HCEC 1CT (cell line): Measurements from ENCODE around the gene CNR2.
"Not testable (repeated sequence)": the region's sequence is repeated elsewhere in the genome, so short reads cannot be mapped to it uniquely, and the experiment has no call there.

Source experiments
- DNase-seq: peaks from one replicate; pipeline ENCODE4 v3.0.0-alpha.2; 2017

Gene CNR2

GRCh38 chr1:23916209-23917131, 3.3 kb upstream of the CNR2 start:
- DNase-seq, result peak; percentile 43

DNA sequence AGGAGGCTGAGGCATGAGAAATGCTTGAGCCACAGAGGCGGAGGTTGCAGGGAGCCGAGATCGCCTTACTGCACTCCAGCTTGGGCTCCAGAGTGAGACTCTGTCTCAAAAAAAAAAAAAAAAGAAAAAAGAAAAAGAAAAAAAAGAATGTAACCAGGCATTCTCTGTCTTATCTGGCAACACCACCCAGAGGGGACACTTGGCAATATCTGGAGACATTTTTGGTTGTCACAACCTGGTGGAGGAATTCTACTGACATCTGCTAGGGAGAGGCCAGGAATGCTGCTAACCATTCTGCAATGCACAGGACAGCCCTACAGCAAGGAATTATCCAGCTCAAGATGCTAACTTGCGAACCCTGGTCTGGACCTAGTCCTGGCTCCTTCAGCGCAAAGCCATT, 2.3 kb upstream of the CNR2 start:
- no peak for DNase-seq

DNA sequence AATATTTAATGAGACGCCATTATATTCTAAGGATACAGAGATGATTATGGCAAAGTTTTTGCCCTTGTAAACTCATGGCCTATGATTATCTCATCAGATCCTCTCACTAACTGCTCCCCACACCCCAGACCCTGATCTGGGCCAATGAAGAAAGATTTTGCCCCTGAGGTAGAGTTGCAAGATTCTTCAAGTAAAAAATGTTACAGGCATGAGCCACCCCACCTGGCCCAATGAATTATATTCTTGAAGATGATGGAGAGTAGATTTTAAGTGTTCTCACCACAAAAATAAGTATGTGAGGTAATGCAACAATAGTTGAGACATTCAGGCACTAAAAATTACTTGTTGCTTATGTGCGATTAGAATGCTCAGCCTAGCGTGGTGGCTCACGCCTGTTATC, 1.8 kb upstream of the CNR2 start:
- no peak for DNase-seq

DNA sequence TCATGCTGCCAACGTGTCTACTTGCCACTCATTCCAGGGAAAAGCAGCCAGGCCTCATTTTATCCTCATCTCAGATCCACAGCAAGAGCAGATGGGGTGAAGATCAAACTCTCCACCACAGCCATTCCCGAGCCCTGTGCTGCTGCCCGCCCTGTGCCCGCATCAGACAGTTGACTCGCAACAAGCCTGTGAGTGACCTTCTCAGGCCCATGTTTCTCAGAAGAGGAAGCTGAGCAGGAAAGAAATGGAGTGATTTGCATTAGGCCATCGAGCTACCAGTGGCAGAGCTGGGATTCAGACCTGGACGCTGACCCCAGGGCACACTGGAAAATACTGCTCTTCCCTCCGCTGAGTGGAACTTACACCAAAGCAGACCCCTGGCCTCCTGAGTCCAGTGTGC, 1.2 kb downstream of the CNR2 start:
- DNase-seq, result no peak

GRCh38 chr1:23910553-23911246, 2.5 kb downstream of the CNR2 start:
- no peak for DNase-seq

DNA sequence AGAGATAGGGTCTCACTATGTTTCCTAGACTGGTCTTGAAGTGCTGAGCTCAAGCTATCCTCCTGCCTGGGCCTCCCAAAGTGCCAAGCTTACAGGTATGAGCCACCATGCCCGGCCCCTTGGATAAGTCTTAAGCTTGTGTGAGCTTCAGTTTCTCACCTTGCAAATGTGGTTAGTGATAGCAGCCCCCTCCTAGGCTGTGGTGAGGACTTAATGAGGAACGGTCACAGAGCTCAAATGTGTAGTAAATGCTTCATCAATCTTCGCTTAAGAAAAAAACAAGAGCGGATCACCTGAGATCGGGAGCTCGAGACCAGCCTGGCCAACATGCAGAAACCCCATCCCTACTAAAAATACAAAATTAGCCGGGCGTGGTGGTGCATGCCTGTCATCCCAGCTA, 3.0 kb downstream of the CNR2 start:
- no peak for DNase-seq

DNA sequence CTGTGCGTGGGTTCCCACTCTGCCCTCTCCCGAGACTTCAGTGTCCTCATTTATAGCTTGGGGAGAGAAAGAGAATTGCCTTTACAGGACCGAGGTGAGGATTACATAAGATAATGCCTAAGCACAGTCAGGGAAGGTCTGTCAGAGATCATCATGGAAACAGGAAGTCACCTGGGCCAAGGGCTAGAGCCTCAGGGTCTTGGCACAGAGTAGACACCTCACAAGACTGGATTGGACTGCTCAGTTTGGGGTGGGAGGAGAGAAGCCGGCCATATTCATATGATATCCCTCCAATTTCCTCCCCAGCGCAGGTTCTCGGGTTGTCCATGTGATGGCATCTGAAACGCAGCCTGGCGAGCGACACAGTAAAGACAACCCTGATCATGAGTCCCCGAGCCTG, 3.8 kb downstream of the CNR2 start:
- DNase-seq, result no peak

DNA sequence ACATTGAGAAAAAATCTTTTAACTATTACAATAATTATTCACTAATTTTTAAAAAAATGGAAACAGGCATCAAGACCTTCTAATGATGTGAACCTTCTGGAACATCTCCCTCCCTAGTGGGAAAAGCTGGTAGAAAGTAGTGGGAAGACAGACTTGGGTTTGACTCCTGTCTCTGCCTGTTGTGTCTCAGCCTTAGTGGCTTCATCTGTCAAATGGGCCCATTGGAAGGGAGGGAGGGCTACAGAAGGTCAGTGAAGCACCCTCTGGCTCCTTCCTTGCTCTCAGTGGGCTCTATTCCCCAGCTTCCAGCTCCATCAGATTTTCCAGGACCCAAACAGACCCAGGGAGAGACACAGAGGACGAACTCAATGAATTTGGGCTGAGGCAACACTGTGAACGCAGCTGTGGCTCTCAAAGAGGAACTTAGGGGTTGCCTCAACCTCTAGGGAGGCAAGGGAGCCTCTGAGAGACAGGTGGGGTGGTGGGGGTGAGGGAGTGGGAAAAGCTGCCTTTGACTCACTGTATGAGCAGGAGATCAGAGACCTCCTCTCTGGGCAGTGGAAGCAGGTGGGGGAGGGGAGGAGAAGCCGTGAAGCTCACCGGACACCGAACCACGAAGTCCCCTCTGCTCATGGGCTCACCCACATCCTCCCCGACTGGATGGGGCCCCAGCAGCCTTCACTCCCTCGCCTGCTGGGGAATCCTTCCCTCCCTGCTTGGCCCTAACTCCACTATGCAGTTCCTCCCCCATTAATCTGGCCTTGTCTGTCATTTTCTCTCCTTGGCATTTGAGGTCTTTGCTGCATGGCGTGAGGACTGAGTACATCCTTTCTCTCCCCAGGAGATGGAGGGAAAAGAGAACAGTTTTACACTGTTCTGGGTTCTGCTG, 4.5 kb downstream of the CNR2 start:
- DNase-seq, result no peak

DNA sequence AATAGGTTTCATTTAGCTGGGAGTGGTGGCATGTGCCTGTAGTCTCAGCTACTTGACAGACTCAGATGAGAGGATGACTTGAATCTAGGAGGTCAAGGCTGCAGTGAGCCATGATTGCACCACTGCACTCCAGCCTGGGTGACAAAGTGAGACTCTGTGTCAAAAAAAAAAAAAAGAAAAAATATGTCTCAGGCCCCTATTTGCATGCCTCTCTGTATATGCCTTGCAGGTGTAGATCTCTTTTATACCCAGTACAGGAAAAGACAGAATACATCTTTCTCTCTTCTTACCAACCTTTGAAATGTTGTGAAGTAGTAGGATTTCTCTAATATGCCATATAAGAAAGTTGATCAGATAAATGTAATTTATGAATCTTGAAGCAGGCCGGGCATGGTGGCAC, 6.4 kb downstream of the CNR2 start:
- DNase-seq, result no peak

DNA sequence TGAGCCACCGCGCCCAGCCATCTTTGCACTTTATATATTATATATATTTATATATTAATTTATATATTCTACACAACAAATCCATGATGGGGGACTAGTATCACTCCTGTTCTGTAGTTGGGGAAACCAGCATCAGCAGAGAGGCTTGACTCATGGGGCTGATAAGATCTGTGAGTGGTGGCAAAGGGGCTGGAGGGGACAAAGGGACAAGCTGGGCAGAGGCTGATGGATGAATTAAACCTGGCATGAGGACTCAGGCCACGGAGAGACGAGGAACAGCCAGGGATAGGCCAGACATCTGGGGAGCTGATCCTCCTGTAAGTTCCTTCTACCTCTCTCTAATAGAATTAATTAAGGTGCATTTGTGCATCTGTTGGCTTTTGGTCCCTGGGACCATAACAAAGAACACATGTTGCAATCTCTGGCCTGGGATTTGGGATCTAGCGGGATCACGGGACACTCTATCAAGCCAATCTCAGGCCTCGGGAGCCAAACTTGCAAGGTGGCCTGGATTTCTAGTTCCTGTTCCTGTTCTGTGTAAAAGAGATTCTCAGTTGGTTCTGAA, 7.6 kb downstream of the CNR2 start:
- no peak for DNase-seq

- no peak for DNase-seq
Observed at GRCh38 chr1:23904748-23905357, 8.3 kb downstream of the CNR2 start.

- DNase-seq, result no peak
Observed at GRCh38 chr1:23903754-23904153, 9.4 kb downstream of the CNR2 start.

GRCh38 chr1:23902321-23903278, 10.6 kb downstream of the CNR2 start:
- DNase-seq, result no peak

DNA sequence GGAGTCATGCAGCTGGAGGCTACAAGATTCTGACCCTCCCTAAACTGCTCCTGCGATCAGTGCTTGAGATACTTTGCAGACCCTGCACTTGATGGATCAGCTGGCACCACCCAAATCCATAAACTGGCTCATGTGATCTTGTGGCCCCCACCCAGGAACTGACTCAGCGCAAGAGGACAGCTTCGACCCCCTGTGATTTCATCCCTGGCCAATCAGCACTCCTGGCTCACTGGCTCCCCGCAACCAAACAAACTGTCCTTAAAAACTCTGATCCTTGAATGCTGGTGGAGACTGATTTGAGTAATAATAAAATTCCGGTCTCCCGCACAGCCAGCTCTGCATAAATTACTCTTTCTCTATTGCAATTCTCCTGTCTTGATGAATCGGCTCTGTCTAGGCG, 13.1 kb downstream of the CNR2 start:
- not testable (repeated sequence) for DNase-seq

DNA sequence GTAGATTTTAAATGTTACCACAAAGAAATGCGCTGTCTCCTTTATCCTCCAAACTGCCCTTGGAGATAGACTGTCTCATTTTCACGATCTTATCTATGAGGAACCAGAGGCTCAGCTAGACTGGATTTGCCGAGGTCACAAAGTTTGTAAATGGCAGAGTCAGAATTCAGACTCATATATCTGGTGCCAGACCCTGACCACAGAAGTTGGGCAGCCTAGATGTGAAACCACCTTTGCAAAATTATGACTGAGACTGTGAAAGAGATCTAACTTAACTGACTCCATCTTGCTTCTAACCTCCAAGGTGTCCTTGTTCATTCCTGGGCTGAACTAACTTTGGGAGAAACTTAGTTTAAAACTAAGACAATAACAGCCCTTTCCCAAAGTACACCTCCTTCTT, 14.1 kb downstream of the CNR2 start:
- DNase-seq, result no peak

DNA sequence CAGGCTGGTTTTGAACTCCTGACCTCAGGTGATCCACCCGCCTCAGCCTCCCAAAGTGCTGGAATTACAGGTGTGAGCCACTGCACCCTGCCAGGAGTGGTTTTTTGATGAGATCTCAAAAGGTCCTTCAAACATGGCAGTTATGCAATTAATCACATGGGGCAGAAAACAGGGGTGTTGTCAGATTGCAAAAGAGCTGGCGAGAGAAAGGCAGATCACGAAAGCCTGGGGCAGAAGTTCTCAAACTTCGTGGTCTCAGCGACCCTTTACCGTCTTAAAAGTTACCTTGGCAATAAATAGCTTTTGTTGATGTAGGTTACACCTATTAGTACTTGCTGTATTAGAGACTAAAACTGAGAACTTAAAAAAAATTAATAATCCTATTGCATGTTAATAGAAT, 16.1 kb downstream of the CNR2 start:
- DNase-seq, result no peak

- no peak for DNase-seq
Observed at GRCh38 chr1:23896491-23896890, 16.7 kb downstream of the CNR2 start.

DNA sequence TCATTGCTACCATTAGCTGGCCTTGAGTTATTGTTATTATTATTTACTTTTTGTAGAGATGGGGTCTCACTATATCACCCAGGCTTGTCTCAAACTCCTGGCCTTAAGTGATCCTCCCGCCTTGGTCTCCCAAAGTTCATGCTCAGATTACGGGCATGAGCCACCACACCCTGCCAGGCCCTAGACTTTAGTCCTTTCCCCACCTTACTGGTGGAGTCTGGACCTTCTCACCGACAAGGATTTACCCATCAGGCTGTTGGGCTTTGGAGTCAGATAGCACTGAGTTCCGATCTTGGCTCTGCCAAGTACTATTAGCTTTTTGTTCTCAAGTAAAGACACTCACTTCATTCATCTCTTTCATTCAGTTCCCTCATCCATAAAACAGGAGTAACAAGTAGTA, 17.2 kb downstream of the CNR2 start:
- DNase-seq, result no peak

DNA sequence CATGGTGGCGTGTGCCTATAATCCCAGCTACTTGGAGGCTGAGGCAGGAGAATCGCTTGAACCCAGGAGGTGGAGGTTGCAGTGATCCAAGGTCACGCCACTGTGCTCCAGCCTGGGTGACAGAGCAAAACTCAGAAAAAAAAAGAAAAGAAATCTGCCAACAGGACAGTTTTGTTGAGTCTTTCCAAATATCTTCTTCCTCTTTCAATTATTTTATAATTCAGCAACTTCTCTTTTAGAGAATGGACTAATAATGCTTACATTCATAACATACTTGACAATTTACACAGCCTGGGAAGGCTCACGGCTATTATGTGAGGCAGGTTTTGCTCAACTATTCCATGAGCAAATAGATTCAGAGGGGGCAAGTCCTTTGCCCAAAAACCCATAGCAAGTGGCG, 18.1 kb downstream of the CNR2 start:
- no peak for DNase-seq

DNA sequence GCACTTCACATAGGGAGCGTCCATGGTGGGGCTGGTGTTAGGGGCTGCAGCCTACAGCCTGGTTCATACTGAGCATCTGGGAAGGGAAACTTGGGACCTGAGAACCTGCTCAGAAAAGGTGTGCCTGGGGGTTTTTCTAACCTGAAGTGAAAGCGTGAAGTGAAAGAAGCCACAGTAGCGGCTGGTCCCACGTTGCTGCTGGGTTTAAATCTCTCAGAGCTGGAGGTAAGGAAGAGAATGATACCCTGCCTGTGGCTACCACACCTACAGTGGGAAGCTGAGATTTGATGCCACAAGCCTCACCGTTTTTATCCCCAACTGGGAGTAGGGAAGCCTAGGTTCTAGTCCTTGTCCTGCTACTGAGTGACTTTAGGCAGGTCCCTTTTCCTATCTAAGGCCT, 24.1 kb downstream of the CNR2 start:
- DNase-seq, result no peak

DNA sequence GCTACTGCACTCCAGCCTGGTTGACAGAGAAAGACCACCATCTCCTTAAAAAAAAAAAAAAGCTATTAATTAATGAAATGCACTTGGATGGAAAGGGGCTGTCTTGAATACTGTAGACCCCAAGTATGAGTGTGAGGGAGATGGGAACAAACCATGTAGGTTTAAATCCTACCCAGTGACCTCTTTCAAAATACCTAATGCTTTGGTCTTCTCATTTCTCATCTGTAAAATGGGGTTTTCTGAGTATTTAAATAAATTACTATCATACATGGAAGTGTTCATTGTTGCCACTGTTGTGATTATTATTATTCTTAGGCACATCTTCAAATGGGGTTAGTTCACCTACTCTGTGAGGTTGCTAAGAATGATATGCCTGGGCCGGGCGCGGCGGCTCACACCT, 27.9 kb downstream of the CNR2 start:
- DNase-seq, result no peak
